ENCODE measurements around the gene STYK1.
"Not testable (repeated sequence)": the region's sequence is repeated elsewhere in the genome, so short reads cannot be mapped to it uniquely, and the experiment has no call there.

Gene STYK1

DNA sequence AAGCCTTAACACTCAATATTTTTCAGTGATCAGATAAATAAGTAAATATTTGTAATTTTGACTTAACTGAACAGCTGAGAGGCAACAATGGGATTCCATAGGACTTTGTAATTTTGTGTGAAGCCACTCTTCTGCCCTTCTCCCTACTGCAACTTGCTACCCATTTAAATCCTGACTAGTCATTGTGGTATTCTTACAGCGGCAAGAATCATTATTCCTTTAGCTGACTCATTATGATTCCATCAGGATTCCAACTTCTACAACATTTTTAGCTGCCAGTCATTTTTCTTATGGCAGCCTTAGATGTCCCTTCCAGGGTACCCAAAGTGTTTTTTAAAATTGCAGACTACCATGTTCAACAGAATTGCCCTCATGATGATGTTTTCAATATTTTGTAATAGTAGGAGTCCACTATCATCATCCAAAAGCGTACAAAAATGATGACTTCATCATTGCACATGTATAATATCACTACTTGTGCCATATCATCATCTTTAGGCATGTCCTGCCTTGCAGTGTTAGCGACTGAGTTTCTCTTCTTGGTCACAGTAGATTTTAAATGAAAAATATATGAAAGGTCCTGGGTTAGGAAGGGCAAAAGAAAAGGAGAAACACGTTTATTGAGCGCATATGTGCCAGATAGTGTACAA is 55.4 kb downstream of the STYK1 start:
- no peak for DNase-seq

- DNase-seq = no peak
These were observed 56.0 kb downstream of the STYK1 start for GRCh38 chr12:10617863-10618262.

DNA sequence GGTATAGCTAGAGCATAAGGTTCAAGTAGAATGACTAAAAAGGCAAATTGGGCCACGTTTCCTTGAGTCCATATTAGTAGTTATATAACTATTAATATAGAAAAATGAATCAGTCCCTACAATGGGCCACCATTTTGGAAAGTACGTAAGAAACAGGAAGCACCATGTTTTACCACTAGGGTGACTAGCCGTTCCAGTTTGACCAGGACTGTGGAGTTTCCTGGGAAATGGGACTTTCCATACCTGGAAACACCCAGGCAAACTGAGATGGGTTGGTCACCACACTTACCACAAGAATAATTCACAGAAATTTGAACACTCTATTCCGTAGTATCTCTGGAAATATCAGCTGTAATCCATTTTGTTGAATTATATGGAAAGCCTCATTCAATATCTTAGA is 58.3 kb downstream of the STYK1 start:
- no peak for DNase-seq

DNA sequence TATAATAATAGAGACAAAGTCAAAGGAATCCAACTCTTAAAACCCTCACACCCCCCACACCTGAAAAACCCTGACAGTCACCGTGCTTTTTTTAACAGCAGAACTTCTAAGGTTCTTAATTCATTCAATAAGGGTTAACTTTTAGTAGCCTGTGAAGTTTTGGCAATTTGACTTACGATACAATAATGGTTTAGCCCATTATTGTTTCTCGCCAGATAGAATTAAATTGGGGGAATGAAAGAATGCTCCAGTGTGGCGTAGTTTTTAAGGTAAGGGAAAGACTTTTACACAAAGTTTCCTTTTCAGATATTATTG is 59.8 kb downstream of the STYK1 start:
- DNase-seq = no peak

DNA sequence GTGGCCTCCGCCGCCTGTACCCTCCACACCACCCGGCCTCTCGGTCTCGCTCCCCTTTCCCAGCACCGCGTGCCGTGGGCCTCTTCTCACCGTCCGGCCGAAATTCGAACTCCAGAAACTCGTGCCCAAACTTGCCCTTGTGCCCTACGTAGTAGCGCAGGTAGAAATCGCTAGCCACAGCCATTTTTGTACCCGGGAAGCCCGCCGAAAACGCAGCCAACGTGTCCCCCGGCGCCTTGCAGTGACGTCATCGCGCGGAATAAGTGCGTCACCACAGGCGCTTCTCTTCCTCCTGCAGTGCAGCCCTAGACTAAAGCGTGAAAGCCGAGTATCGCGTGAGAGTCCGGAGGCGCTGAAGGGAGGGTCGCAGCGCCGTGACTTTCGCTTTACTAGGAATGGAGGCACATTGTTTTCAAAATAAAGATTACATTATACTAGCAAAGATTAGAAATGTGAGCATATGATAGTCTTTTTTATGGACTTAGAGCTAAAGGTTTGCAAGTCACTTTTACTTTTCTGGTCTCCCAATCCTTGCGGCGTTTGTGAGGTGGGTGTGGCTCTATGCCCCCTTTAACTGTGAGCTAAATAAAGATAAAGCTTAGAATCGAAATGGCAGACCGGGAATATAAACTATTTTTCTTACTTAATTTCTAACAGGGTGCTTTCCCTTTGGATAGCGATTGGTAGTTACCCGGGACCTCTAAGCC is 60.4 kb downstream of the STYK1 start, which contains the start of gene MAGOHB:
MAGOHB (minus strand) TSS at position 261 of the 707 bp plus-strand sequence; CDS start at position 184, 77 bp downstream.
- DNase-seq = peak; percentile 97 to 99

DNA sequence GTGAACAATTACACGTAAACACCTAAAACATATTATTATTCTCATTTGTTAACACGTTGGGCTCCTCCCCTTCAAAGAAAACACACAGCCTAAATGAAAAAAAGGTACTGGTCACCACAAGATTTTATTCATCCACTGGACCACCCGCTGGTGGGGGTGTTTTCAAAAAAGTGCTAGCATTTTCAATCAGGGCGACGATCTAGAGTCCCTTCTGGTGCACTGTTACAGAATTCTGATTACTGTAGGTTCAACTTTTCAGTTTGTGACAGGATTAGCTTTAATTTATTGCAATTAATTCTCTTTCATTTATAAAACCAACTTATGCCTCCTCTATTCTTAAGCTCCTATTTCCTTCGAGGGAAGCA is 60.9 kb downstream of the STYK1 start:
- peak in 1 of 2 donors; percentile 7 for DNase-seq

GRCh38 chr12:10612110-10612509 is 61.7 kb downstream of the STYK1 start:
- DNase-seq = no peak

DNA sequence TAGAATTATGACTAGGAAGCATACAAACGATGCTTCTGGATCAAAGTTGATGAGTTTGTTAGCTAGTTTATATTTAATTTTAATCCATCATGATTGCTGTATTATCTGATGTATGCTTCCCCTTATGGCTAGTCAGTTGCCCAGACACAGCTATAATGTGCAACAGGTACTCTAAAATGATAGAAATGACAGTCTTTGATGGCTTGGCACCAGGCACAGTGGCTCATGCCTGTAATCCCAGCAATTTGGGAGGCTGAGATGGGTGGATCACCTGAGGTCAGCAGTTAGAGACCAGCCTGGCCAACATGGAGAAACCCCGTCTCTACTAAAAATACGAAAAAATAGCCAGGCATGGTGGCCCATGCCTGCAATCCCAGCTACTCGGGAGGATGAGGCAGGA is 62.6 kb downstream of the STYK1 start:
- not testable (repeated sequence) for DNase-seq

- no peak for DNase-seq
These were observed 63.7 kb downstream of the STYK1 start for GRCh38 chr12:10610188-10610587.

- DNase-seq = no peak
These were observed 65.9 kb downstream of the STYK1 start for GRCh38 chr12:10607885-10608458.

DNA sequence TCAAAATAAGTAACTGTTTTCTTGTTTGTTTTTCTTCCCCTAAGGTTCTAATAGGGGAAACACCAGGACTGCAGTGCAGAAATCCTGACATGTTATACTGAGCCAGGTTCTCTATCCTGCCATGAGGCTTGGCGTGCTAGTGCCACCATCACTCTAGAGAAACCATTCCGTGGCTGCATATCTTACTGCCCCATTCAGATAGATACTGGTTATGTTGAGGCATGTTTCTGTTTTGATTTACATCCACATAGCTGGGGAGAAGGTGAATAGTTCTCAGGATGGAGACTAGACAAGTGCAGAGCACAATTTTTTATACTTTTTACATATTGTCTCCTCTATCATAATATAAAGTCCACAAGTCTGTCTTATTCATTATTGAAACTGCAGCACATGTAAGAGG is 72.0 kb downstream of the STYK1 start:
- no peak for DNase-seq

DNA sequence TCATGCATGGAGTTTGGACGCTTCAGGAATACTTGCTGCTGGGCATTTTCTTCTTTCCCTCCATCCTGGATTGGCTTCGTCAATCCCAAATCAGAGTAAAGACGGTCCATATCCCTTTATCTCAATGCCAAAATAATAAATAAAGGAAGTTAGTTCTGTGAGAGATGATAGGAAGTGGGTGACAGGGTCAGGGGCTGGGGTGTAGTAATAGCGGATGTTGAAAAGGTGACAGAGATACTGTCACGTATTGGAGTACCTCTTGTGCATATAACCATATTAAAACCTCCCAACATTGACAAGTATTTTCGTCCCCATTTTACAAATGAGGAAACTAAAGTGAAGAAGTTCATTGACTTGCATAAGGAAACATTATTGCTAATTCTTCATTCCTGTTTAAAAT is 72.9 kb downstream of the STYK1 start:
- no peak for DNase-seq

DNA sequence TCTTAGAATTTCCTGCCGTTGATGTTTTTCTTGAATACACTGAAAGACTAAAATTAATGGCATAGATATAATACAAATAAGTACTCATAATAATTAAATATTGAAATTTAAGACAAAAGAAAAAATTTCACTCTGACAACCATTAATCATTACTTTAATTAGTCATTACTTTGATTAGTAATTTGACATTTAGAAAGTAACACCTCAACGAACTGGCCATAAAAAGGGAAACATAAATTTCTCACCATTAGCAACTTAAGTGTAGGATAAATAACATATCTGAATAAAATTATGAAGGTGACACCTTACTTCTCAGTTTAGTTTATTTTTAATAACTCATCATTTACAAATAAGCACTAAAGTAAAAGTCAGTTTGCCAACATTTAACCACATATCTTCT is 78.0 kb downstream of the STYK1 start:
- DNase-seq = no peak

DNA sequence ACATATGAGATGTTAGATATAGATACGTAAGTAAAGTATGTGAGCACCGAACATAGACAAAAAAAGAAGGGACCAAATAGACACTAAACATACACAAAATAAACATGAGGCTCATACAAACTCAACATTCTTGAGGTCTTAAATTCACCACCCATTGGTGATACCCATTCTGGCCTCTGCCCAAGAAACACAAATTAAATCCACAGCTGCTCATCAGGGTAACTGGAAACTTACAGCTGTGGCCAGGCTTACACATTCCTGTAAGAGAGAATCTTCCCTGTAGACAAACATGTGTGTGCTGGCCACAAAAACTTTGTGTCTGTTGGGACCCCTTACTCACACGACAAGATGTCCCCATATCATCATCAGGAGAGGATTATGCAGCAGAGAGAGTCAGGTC is 82.9 kb downstream of the STYK1 start:
- no peak for DNase-seq

GRCh38 chr12:10584415-10584814 is 89.4 kb downstream of the STYK1 start:
- no peak for DNase-seq

DNA sequence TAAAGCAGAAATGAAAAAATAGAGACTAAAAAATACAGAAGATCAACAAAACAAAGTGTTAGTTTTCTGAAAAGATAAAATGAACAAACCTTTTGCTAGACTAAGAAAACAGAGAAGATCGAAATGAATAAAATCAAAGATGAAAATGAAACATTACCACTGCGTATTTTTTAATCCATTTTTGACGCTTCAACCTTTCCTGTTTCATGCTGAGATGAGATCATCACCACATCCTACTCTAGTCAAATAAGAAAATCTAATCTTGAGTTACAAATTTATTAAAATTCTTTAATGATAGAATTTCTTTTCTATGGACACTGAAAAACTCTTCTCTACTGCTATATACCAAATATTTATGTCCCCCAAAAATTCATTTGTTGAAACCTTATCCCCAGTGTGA is 91.1 kb downstream of the STYK1 start:
- no peak for DNase-seq

GRCh38 chr12:10582133-10582532 is 91.7 kb downstream of the STYK1 start:
- DNase-seq = not testable (repeated sequence)

GRCh38 chr12:10574307-10574706 is 99.5 kb downstream of the STYK1 start:
- DNase-seq = no peak

DNA sequence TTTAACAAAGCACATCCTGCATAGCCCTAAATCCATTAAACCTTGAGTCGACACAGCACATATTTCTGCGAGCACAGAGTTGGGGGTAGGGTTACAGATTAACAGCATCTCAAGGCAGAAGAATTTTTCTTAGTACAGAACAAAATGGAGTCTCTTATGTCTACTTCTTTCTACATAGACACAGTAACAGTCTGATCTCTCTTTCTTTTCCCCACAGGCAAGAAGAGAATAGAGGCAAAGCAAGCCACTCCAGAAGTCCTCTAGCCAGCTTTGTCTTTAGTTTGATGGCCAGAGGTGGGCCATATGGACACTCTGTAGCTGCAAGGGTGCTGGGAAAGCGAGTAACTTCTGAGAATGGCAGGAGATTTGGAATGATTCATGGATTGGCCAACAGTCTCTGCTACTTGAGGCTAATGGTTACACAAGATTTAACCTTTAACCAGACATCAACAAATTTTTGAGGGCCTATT is 101.8 kb downstream of the STYK1 start:
- DNase-seq = not testable (repeated sequence)

DNA sequence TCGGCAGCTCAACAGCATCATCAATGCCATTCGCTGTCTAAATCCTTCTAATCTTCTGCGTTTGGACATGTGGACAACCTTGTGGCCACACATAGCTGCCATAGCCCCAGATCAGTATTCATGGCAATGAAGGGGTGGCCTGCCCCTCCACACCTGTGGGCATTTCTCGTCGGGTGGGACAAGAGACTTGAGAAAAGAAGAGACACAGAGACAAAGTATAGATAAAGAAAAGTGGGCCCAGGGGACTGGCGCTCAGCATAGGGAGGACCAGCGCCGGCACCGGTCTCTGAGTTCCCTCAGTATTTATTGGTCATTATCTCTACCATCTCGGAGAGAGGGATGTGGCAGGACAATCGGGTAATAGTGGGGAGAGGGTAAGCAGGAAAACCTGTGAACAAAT is 102.7 kb downstream of the STYK1 start:
- no peak for DNase-seq

Data from inflammatory macrophage (primary cell).